Mesangial cell (primary cell): Measurements from ENCODE around the gene TPP2. TPM values are rescaled to one million over a fixed set of nuclear protein-coding genes. Genes with fewer than 3 reads are reported as not detected.

Source experiments
- total RNA-seq: library from RNA; depleted of rRNA; stranded (reverse); fragments of >200 nt; gene quantifications from 2 replicates; pipeline ENCODE4 v1.2.3, GENCODE V29; 2015

TPP2 gene
- 24.5 and 26.2 TPM in 2 replicates for total RNA-seq

DNA sequence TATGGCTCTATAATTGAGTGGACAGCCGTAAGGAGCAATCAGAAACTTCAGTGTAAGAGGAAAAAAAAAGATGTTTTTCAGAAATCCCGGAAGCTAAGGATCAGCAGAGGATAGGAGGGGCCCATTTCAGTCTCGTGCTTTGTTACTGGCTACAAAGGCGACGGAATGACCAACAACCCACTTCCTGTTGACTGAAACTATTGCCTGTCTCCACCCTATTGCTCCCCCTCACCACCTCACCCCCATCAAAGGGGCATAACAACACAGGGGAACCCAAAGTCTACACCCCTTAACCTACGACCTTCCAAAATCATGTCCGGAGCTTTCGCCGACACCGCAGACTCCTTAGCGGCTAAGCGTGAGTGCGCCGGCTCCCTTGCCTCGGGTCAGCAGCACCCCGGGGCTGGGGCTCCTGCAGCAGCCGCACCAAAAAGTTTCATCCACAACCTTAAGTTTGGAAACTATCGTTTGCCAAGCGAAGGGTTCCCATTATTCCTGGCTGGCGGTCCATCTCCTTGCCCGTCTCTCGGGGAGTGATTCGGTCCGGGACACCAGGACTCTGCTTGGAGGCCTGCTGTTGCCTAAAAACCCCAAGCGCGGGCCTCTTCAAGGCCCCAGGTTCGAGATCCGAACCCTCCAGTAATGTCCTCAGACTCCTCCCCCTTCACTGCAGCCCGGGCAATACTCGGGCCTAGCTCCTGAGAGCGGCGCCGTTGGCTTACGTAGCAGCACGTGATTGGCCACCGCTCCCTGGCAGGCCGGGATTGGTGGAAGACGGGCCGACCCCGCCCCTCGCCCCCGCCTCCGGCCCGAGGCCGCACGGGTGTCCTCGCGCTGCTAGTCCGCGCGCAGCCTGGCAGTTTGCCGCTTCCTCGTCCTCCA is at the start of gene TPP2:
TPP2 (plus strand) TSS at position 840 of the 882 bp plus-strand sequence. CDS start 53 bp downstream, outside the sequence.

DNA sequence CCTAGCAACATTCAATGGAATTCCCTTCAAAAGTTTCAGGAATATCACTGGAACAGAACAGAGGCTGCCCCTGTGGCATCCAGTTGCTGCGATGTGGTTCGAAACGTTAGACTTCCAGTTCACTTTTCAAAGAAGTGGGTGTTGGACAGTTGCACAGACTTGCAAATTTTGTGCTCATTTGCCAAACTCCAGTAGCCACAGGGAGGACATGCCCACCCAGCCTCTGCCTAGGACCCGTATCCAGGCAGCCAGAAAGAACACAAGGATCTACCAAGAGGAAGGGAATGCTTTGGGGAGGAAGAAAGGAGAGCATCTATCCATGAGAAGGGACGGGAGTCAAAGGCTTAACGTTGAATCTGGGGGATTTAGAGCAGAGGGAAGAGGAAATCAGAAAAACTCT is 98.2 kb downstream of the TPP2 start, which contains the start of gene METTL21C:
METTL21C (minus strand) TSS at position 108 of the 400 bp plus-strand sequence. CDS start 546 bp downstream, outside the sequence.

Other genes with a start within 250 kb of the TPP2 start
- gene FGF14, start 194.9 kb upstream of the TPP2 start, total RNA-seq: under 0.01 and 0.51 TPM in 2 replicates
- gene METTL21C, start 98.1 kb downstream of the TPP2 start, total RNA-seq: not detected in 2 replicates
- 8.1 and 16.6 TPM in 2 replicates for gene TEX30, start 176.8 kb downstream of the TPP2 start, total RNA-seq
- gene POGLUT2, start 202.0 kb downstream of the TPP2 start, total RNA-seq: 29.5 and 78.8 TPM in 2 replicates
- 14.7 and 49.6 TPM in 2 replicates for gene BIVM, start 202.1 kb downstream of the TPP2 start, total RNA-seq
- gene ERCC5, start 249.0 kb downstream of the TPP2 start, total RNA-seq: 13.7 and 31.8 TPM in 2 replicates